HepG2 (cell line): ENCODE results near the gene AUTS2.
"Not testable (repeated sequence)": the region's sequence is repeated elsewhere in the genome, so short reads cannot be mapped to it uniquely, and the experiment has no call there.

Experiments
- PBX2 ChIP-seq: IDR thresholded peaks from 2 replicates; pipeline ENCODE4 v1.6.1; 2016; ENCODE audit warnings: control low read depth
- PBX3 ChIP-seq: sonication (generic); formaldehyde crosslinking; IDR thresholded peaks from 2 replicates; pipeline ENCODE4 v1.8.1; 2023; ENCODE audit warnings: missing genetic modification reagents, inconsistent platforms, borderline replicate concordance

GRCh38 chr7:70275570-70275969, 677.3 kb downstream of the AUTS2 start:
- TF ChIP-seq PBX2, PBX3 (CRISPR knock-in tag): not testable (repeated sequence)
